Neutrophil (primary cell): ENCODE data around the gene YEATS2.
"Not testable (repeated sequence)": the region's sequence is repeated elsewhere in the genome, so short reads cannot be mapped to it uniquely, and the experiment has no call there.

Experiments
- H3K27ac ChIP-seq: fragments of 200-600 bp; sonication (generic); 2 replicates; pipeline ENCODE4 v1.5.1; 2016; ENCODE audit warnings: mild to moderate bottlenecking, moderate library complexity
- H3K27me3 ChIP-seq: fragments of 200-600 bp; sonication (generic); 2 replicates; pipeline ENCODE4 v1.6.0; 2016; ENCODE audit warnings: mild to moderate bottlenecking
- H3K36me3 ChIP-seq: fragments of 200-600 bp; sonication (generic); 2 replicates; pipeline ENCODE4 v1.5.1; 2017
- H3K4me1 ChIP-seq, 2 experiments: fragments of 200-600 bp in 1 of 2; sonication (generic) in 1 of 2; 1 replicate in 1 of 2; 2 replicates in 1 of 2; pipeline versions ENCODE4 v1.5.1 to v1.6.1; 2013 to 2016; ENCODE audit warnings: low read depth in 1 of 2, low read length in 1 of 2, mild to moderate bottlenecking in 1 of 2, moderate library complexity in 1 of 2; ENCODE audit not compliant: control insufficient read depth in 1 of 2, insufficient read depth in 1 of 2
- H3K4me3 ChIP-seq, 2 experiments: fragments of 200-600 bp in 1 of 2; sonication (generic) in 1 of 2; 1 replicate in 1 of 2; 2 replicates in 1 of 2; pipeline ENCODE4 v1.5.1; 2013 to 2016; ENCODE audit warnings: low read depth in 1 of 2, low read length in 1 of 2, mild to moderate bottlenecking in 1 of 2, moderate library complexity in 1 of 2
- H3K9me3 ChIP-seq: fragments of 200-600 bp; sonication (generic); 2 replicates; pipeline ENCODE4 v1.5.1; 2016
- CTCF ChIP-seq: fragments of 200-600 bp; sonication (generic); IDR thresholded peaks from 2 replicates; pipeline ENCODE4 v1.5.1; 2016; ENCODE audit warnings: antibody characterized with exemption

The YEATS2 gene

DNA sequence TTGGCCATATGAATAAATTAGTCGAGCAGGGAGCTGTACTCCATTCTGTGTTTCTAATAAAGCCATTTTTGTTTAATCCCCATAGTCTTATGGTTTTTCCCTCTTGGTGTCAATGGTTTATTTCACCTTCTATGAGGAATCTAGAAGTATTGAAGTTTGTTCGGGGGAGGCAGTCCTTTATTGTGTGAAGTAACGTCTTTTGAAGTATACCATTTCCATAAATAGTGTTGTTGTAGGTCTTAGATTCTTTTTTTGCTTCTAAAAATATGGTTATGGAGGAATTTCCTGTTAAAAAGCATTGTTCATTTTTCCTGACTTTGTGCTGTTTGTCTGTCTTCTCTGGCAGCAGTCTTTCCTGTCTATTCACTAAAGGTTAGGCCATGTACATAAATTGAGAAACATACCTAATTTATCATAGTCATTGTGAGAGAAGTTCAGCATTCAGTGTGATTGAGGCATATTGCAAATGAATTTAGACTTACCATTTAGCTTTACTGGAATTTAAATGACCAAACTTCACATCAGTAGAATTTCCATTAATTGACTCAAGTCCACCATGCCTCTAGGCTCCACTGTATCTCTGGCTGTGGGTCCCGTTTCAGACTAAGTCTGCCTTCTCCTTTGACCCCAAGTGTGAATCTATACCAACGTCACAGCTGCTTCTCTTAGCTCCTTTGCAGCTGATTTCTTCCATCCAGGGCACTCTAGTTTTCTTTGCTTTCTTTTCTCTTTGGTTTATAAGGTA lies 37.3 kb downstream of the YEATS2 start:
- H3K4me1 ChIP-seq = no peaks in the 10 kb centered on the region
- no peaks in the 10 kb centered on the region for H3K27me3 ChIP-seq
- H3K36me3 ChIP-seq = peaks cover 36% of the 10 kb centered on the region
- no peak overlapping the region for H3K27ac ChIP-seq
- no peak for TF ChIP-seq CTCF
- no peaks in the 10 kb centered on the region for H3K9me3 ChIP-seq
- no peak overlapping the region for H3K4me3 ChIP-seq

- TF ChIP-seq CTCF = no peak
- H3K36me3 ChIP-seq = peaks cover 26% of the 10 kb centered on the region
- H3K9me3 ChIP-seq = no peaks in the 10 kb centered on the region
- no peak overlapping the region for H3K27ac ChIP-seq
- H3K27me3 ChIP-seq = no peaks in the 10 kb centered on the region
- H3K4me1 ChIP-seq = no peaks in the 10 kb centered on the region
- no peak overlapping the region for H3K4me3 ChIP-seq
Measured at GRCh38 chr3:183737116-183737515, 39.5 kb downstream of the YEATS2 start.

GRCh38 chr3:183740154-183740553 lies 42.6 kb downstream of the YEATS2 start:
- not testable (repeated sequence) for H3K27ac ChIP-seq, H3K4me1 ChIP-seq, H3K9me3 ChIP-seq, H3K4me3 ChIP-seq, H3K27me3 ChIP-seq
- H3K36me3 ChIP-seq = peaks cover 15% of the 10 kb centered on the region

GRCh38 chr3:183743231-183743630 lies 45.6 kb downstream of the YEATS2 start:
- H3K4me3 ChIP-seq = no peak overlapping the region
- no peaks in the 10 kb centered on the region for H3K4me1 ChIP-seq
- H3K36me3 ChIP-seq = no peaks in the 10 kb centered on the region
- H3K9me3 ChIP-seq = no peaks in the 10 kb centered on the region
- H3K27ac ChIP-seq = no peak overlapping the region
- no peak for TF ChIP-seq CTCF
- H3K27me3 ChIP-seq = no peaks in the 10 kb centered on the region

- Histone ChIP-seq H3K4me1 (no peaks in the 10 kb centered on the region), H3K27me3 (no peaks in the 10 kb centered on the region), H3K4me3 (no peak overlapping the region), H3K27ac (no peak overlapping the region), H3K36me3 (peaks cover 8% of the 10 kb centered on the region), H3K9me3 (no peaks in the 10 kb centered on the region)
- no peak for TF ChIP-seq CTCF
Measured at GRCh38 chr3:183745300-183746098, 47.9 kb downstream of the YEATS2 start.

DNA sequence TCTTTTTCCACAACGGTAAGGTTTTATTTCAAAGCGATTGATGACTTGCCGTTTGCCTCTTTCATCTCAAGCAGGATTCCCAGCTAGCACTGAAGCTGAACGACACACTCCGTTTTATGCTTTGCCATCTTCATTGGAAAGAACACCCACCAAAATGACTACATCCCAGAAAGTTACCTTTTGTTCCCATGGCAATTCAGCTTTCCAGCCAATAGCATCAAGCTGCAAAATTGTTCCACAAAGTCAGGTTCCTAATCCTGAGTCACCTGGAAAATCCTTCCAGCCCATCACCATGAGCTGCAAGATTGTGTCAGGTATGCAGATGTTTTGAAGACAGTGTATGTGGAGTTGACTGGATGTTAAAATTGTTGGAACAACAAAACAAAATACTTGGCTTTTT lies 56.5 kb downstream of the YEATS2 start:
- no peaks in the 10 kb centered on the region for H3K9me3 ChIP-seq
- no peaks in the 10 kb centered on the region for H3K4me1 ChIP-seq
- peaks cover 52% of the 10 kb centered on the region for H3K36me3 ChIP-seq
- TF ChIP-seq CTCF = no peak
- H3K27me3 ChIP-seq = no peaks in the 10 kb centered on the region
- no peak overlapping the region for H3K4me3 ChIP-seq
- no peak overlapping the region for H3K27ac ChIP-seq
